ENCODE data around the gene DLK1. TPM values are rescaled to one million over a fixed set of nuclear protein-coding genes. Genes with fewer than 3 reads are reported as not detected.

Gene DLK1
- total RNA-seq, 1 experiment from 2014 or later = 3.3 TPM

GRCh38 chr14:100731011-100731670, 4.4 kb downstream of the DLK1 start:
- Mint-ChIP-seq H3K27me3 (ENCODE audit: low read depth) (peaks cover 38% of the 10 kb centered on the region), H3K4me1 (peaks cover 12% of the 10 kb centered on the region), H3K36me3 (no peaks in the 10 kb centered on the region), H3K27ac (no peak overlapping the region), H3K4me3 (no peak overlapping the region), H3K9me3 (no peaks in the 10 kb centered on the region)
- CTCF ChIA-PET = interaction anchor here (0.8 to 4.9 kb wide), 5 partner anchors 21 to 119 kb away, joined by 3 to 25 read pairs (median 4); partner anchors contain the start of gene MEG3
- POLR2A ChIA-PET = no interaction called here
- TF ChIP-seq ETV6 (CRISPR knock-in tag; IDR thresholded peaks at IDR 0.05) (no peak), ATF3 (CRISPR knock-in tag; conservative IDR thresholded peaks at IDR 0.05) (no peak), ZNF532 (CRISPR knock-in tag; IDR thresholded peaks at IDR 0.05; ENCODE audit: borderline replicate concordance) (no peak)
- no peak for ATAC-seq
- no peak for DNase-seq (ENCODE audit: low spot score)

GRCh38 chr14:100731846-100732765, 5.4 kb downstream of the DLK1 start:
- H3K27me3 Mint-ChIP-seq (ENCODE audit: low read depth) = peaks cover 31% of the 10 kb centered on the region
- H3K36me3 Mint-ChIP-seq = no peaks in the 10 kb centered on the region
- H3K4me1 Mint-ChIP-seq = peaks cover 8% of the 10 kb centered on the region
- no peaks in the 10 kb centered on the region for H3K9me3 Mint-ChIP-seq
- no peak for TF ChIP-seq CDX4 (CRISPR knock-in tag; IDR thresholded peaks at IDR 0.05; ENCODE audit: borderline replicate concordance)
- ATAC-seq = no peak
- H3K4me3 Mint-ChIP-seq = no peak overlapping the region
- H3K27ac Mint-ChIP-seq = no peak overlapping the region
- ChIA-PET CTCF (interaction anchor here (0.8 to 4.9 kb wide), 3 partner anchors 21 to 118 kb away, joined by 3 to 25 read pairs (median 4); no protein-coding TSS in a partner anchor), POLR2A (no interaction called here)
- no peak for DNase-seq (ENCODE audit: low spot score)

- no peaks in the 10 kb centered on the region for H3K36me3 Mint-ChIP-seq
- TF ChIP-seq SP1 (CRISPR knock-in tag; conservative IDR thresholded peaks at IDR 0.05) (no peak), ZNF219 (CRISPR knock-in tag; IDR thresholded peaks at IDR 0.05; ENCODE audit: borderline replicate concordance) (no peak), OVOL2 (CRISPR knock-in tag; IDR thresholded peaks at IDR 0.05; ENCODE audit: borderline replicate concordance) (no peak), RORB (CRISPR knock-in tag; IDR thresholded peaks at IDR 0.05) (no peak), ZNF121 (CRISPR knock-in tag; IDR thresholded peaks at IDR 0.05) (no peak), CDX4 (CRISPR knock-in tag; IDR thresholded peaks at IDR 0.05; ENCODE audit: borderline replicate concordance) (no peak), SMAD4 (CRISPR knock-in tag; IDR thresholded peaks at IDR 0.05) (no peak), KAT7 (CRISPR knock-in tag; IDR thresholded peaks at IDR 0.05; ENCODE audit: borderline replicate concordance) (no peak), ZSCAN18 (CRISPR knock-in tag; IDR thresholded peaks at IDR 0.05) (no peak), EMX1 (CRISPR knock-in tag; IDR thresholded peaks at IDR 0.05) (no peak), ZNF532 (CRISPR knock-in tag; IDR thresholded peaks at IDR 0.05; ENCODE audit: borderline replicate concordance) (no peak)
- ATAC-seq = no peak
- POLR2A ChIA-PET = no interaction called here
- H3K9me3 Mint-ChIP-seq = no peaks in the 10 kb centered on the region
- CTCF ChIA-PET = interaction anchor here (2.0 to 4.9 kb wide), 2 partner anchors 22 to 95 kb away, joined by 4 to 25 read pairs; no protein-coding TSS in a partner anchor
- no peak for DNase-seq (ENCODE audit: low spot score)
- H3K27ac Mint-ChIP-seq = no peak overlapping the region
- H3K27me3 Mint-ChIP-seq (ENCODE audit: low read depth) = peaks cover 25% of the 10 kb centered on the region
- H3K4me1 Mint-ChIP-seq = peaks cover 3% of the 10 kb centered on the region
- no peak overlapping the region for H3K4me3 Mint-ChIP-seq
These were observed 6.0 kb downstream of the DLK1 start for GRCh38 chr14:100732766-100733100.
